Karpas-422 (cell line): ENCODE measurements around the gene TOR3A. TPM values are rescaled to one million over a fixed set of nuclear protein-coding genes. Genes with fewer than 3 reads are reported as not detected.
A peak's percentile ranks its signal among the peaks of the same experiment; 100 is the strongest.
"Not testable (repeated sequence)": the region's sequence is repeated elsewhere in the genome, so short reads cannot be mapped to it uniquely, and the experiment has no call there.

ENCODE experiments used
- DNase-seq: peaks from one replicate; pipeline ENCODE4 v3.0.0-alpha.2; 2015
- H2AFZ ChIP-seq: fragments of 200-600 bp; sonication (generic); 2 replicates; pipeline ENCODE4 v1.6.1; 2014; ENCODE audit warnings: antibody characterized with exemption, low read length, mixed read lengths
- H3K27ac ChIP-seq: fragments of 200-600 bp; sonication (generic); 2 replicates; pipeline ENCODE4 v1.5.1; 2014; ENCODE audit warnings: mild to moderate bottlenecking, low read length, moderate library complexity
- H3K27me3 ChIP-seq: fragments of 200-600 bp; sonication (generic); 2 replicates; pipeline ENCODE4 v1.6.1; 2014; ENCODE audit warnings: low read length, mixed read lengths
- H3K36me3 ChIP-seq: fragments of 200-600 bp; sonication (generic); 2 replicates; pipeline ENCODE4 v1.6.1; 2014; ENCODE audit warnings: low read length, mixed read lengths; ENCODE audit not compliant: insufficient read depth
- H3K4me1 ChIP-seq: fragments of 200-600 bp; sonication (generic); 2 replicates; pipeline ENCODE4 v1.6.1; 2014; ENCODE audit warnings: mild to moderate bottlenecking, low read length, mixed read lengths
- H3K4me2 ChIP-seq: fragments of 200-600 bp; sonication (generic); 2 replicates; pipeline ENCODE4 v1.6.1; 2014; ENCODE audit warnings: low read length, low read depth, mild to moderate bottlenecking; ENCODE audit not compliant: poor library complexity, severe bottlenecking
- H3K4me3 ChIP-seq: fragments of 200-600 bp; sonication (generic); 2 replicates; pipeline ENCODE4 v1.5.1; 2014; ENCODE audit warnings: mild to moderate bottlenecking, antibody characterized with exemption, low read length, mixed read lengths
- H3K79me2 ChIP-seq: fragments of 200-600 bp; sonication (generic); 2 replicates; pipeline ENCODE4 v1.6.1; 2014; ENCODE audit warnings: mild to moderate bottlenecking, low read length, mixed read lengths
- H3K9ac ChIP-seq: fragments of 200-600 bp; sonication (generic); 2 replicates; pipeline ENCODE4 v1.6.0; 2014; ENCODE audit warnings: low read length
- H3K9me2 ChIP-seq: fragments of 200-600 bp; sonication (generic), shearing (Covaris generic); replicated peaks from 2 replicates; pipeline ENCODE4 v1.6.0; 2014; ENCODE audit warnings: mild to moderate bottlenecking, low read length, moderate library complexity; ENCODE audit not compliant: insufficient read depth
- H3K9me3 ChIP-seq: fragments of 300-700, 200-600 bp; sonication (generic); 2 replicates; pipeline ENCODE4 v1.6.1; 2014; ENCODE audit warnings: low read length, mixed read lengths
- H4K20me1 ChIP-seq: fragments of 200-600 bp; sonication (generic); 2 replicates; pipeline ENCODE4 v1.6.1; 2014; ENCODE audit warnings: mild to moderate bottlenecking, antibody characterized with exemption, low read length, low read depth; ENCODE audit not compliant: insufficient read depth
- total RNA-seq: library from RNA; depleted of rRNA; stranded (reverse); fragments of >200 nt; shearing (Covaris generic); gene quantifications from 2 replicates; pipeline ENCODE4 v1.2.3, GENCODE V29; 2014; ENCODE audit warnings: low replicate concordance; rRNA removed

The TOR3A gene
- 83.1 and 130 TPM in 2 replicates for total RNA-seq

- peaks cover 48% of the 10 kb centered on the region for H3K4me1 ChIP-seq
- H3K9me2 ChIP-seq, result no peaks in the 10 kb centered on the region
- peaks cover 13% of the 10 kb centered on the region for H3K36me3 ChIP-seq
- H4K20me1 ChIP-seq, result peaks cover 3% of the 10 kb centered on the region; the same call in 1 of the 2 replicates
- no peaks in the 10 kb centered on the region for H3K27me3 ChIP-seq
- peak within 1 kb of the TSS; percentile 99 for H3K9ac ChIP-seq
- peaks cover 38% of the 10 kb centered on the region for H3K79me2 ChIP-seq
- H3K4me3 ChIP-seq, result peak within 1 kb of the TSS; percentile 94
- H2AFZ ChIP-seq, result no peak within 1 kb of the TSS; the same call in 1 of the 2 replicates
- no peaks in the 10 kb centered on the region for H3K9me3 ChIP-seq
- peak within 1 kb of the TSS; percentile 91 for H3K27ac ChIP-seq
- DNase-seq, result peak; percentile 97
- H3K4me2 ChIP-seq, result peak within 1 kb of the TSS; percentile 92
These were observed at the start of gene TOR3A for GRCh38 chr1:179081687-179082332. TSS of gene TOR3A (plus strand) at chr1:179082070. CDS start at chr1:179082129, 59 bp downstream.

DNA sequence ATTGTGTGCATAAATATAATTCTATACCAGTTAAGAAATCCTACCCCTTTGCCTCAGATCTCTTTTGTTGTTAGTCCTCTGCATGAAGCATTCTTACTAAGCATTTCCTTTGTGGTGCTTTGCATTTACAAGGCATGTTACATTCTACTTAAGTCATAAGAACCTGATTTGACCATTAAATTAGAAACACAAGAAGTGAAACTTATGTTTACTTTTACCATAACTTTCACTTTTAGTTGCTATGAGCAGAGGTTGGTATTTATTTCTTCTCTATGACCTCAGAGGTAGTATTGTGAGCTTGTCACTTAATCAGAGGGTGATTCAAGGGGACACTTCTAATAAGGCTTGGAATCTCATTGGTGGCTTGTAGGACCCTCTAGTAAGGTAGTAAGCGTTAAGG is 47.1 kb upstream of the TOR3A start:
- peak overlapping the region; percentile 57 for H3K4me2 ChIP-seq
- no peaks in the 10 kb centered on the region for H3K36me3 ChIP-seq
- peak overlapping the region; percentile 68 for H3K27ac ChIP-seq

DNA sequence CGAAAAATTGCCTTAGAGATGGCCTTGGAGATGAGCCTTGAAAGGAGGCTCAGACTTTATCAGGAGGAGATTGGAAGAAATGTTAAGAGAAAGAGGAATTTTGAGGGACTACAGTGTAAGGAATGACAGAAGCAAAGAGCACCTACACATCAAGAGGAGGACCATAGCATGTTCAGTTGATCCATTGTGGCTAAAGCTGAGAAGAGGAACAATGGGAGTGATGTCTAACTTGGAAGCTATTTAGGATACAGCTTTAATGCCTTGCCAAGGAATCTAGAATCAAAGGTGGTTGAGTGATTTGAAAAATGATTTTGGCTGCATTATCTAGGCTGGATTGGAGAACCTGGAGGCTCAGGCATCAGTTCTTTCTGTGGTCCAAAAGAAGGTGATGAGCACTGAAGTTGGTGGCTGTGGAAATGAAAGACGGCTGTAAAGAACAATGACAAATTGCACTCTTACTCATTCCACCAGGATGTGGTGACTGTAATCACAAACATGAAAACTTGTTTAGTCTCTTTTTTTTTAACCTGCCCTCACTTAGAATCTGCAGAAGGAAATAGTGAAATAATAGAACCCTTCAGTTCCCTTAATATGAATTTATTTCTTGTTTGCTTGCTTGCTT is 44.9 kb upstream of the TOR3A start:
- Histone ChIP-seq H3K27ac (peak overlapping the region; percentile 68; the same call in 1 of the 2 replicates), H3K9ac (no peak overlapping the region), H3K4me3 (no peak overlapping the region), H3K27me3 (no peaks in the 10 kb centered on the region), H3K36me3 (no peaks in the 10 kb centered on the region), H3K4me2 (no peak overlapping the region), H3K9me2 (no peaks in the 10 kb centered on the region), H4K20me1 (no peaks in the 10 kb centered on the region), H3K4me1 (peaks cover 60% of the 10 kb centered on the region), H2AFZ (no peak overlapping the region), H3K79me2 (peaks cover 84% of the 10 kb centered on the region), H3K9me3 (no peaks in the 10 kb centered on the region)
- DNase-seq, result no peak

More for the DNA sequence above, 47.1 kb upstream of the TOR3A start:
- peak; percentile 68 for DNase-seq
- H4K20me1 ChIP-seq, result no peaks in the 10 kb centered on the region
- H3K9me3 ChIP-seq, result no peaks in the 10 kb centered on the region
- H2AFZ ChIP-seq, result no peak overlapping the region
- H3K9ac ChIP-seq, result peak overlapping the region; percentile 51
- peaks cover 83% of the 10 kb centered on the region for H3K4me1 ChIP-seq
- peak overlapping the region; percentile 32; the same call in 1 of the 2 replicates for H3K4me3 ChIP-seq
- H3K9me2 ChIP-seq, result no peaks in the 10 kb centered on the region
- no peaks in the 10 kb centered on the region for H3K27me3 ChIP-seq
- H3K79me2 ChIP-seq, result peaks cover 98% of the 10 kb centered on the region

- Histone ChIP-seq H3K4me2 (no peak overlapping the region), H3K36me3 (peaks cover 3% of the 10 kb centered on the region; the same call in 1 of the 2 replicates), H3K9me2 (no peaks in the 10 kb centered on the region), H3K27me3 (no peaks in the 10 kb centered on the region), H3K4me3 (no peak overlapping the region), H3K9me3 (no peaks in the 10 kb centered on the region), H3K9ac (no peak overlapping the region), H2AFZ (no peak overlapping the region), H3K4me1 (peaks cover 43% of the 10 kb centered on the region), H3K27ac (peak overlapping the region; percentile 52), H4K20me1 (no peaks in the 10 kb centered on the region), H3K79me2 (peaks cover 84% of the 10 kb centered on the region)
- peak; percentile 39 for DNase-seq
These were observed 43.2 kb upstream of the TOR3A start for GRCh38 chr1:179038528-179039281.

DNA sequence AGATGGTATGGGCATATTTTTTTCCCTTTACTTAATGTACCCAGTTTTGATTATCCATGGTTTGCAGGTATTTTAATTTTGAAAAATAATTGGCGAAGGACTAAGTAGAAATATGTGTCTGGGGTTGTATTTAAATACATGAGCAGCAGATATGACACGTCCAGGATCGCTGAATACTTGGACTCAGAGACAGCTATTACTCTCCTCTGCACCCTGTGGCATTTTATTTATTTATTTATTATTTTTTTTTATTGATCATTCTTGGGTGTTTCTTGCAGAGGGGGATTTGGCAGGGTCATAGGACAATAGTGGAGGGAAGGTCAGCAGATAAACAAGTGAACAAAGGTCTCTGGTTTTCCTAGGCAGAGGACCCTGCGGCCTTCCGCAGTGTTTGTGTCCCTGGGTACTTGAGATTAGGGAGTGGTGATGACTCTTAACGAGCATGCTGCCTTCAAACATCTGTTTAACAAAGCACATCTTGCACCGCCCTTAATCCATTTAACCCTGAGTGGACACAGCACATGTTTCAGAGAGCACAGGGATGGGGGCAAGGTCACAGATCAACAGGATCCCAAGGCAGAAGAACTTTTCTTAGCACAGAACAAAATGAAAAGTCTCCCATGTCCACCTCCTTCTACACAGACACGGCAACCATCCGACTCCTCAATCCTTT is 42.2 kb upstream of the TOR3A start:
- H3K27me3 ChIP-seq, H3K4me3 ChIP-seq, H3K4me2 ChIP-seq, H3K27ac ChIP-seq, DNase-seq, H3K9me2 ChIP-seq, H2AFZ ChIP-seq, H3K36me3 ChIP-seq, H3K9me3 ChIP-seq, H4K20me1 ChIP-seq, H3K9ac ChIP-seq: not testable (repeated sequence)
- Histone ChIP-seq H3K79me2 (peaks cover 84% of the 10 kb centered on the region), H3K4me1 (peaks cover 34% of the 10 kb centered on the region)

GRCh38 chr1:179040175-179040551 is 41.7 kb upstream of the TOR3A start:
- H3K9ac ChIP-seq, H3K9me2 ChIP-seq, H3K4me3 ChIP-seq, H2AFZ ChIP-seq, H3K36me3 ChIP-seq, H3K27me3 ChIP-seq, H3K27ac ChIP-seq, H3K4me2 ChIP-seq, H4K20me1 ChIP-seq, DNase-seq, H3K9me3 ChIP-seq: not testable (repeated sequence)
- Histone ChIP-seq H3K4me1 (peaks cover 28% of the 10 kb centered on the region), H3K79me2 (peaks cover 84% of the 10 kb centered on the region)

- H3K9ac ChIP-seq, result no peak overlapping the region
- peaks cover 77% of the 10 kb centered on the region for H3K79me2 ChIP-seq
These were observed 39.8 kb upstream of the TOR3A start for GRCh38 chr1:179042087-179042486.

More at GRCh38 chr1:179042087-179042486, 39.8 kb upstream of the TOR3A start:
- H3K4me1 ChIP-seq, result peaks cover 12% of the 10 kb centered on the region
- DNase-seq, result peak; percentile 25
- H4K20me1 ChIP-seq, result no peaks in the 10 kb centered on the region
- no peaks in the 10 kb centered on the region for H3K27me3 ChIP-seq
- no peak overlapping the region for H3K4me2 ChIP-seq
- no peak overlapping the region for H2AFZ ChIP-seq
- H3K9me2 ChIP-seq, result no peaks in the 10 kb centered on the region
- H3K4me3 ChIP-seq, result no peak overlapping the region
- H3K9me3 ChIP-seq, result no peaks in the 10 kb centered on the region
- peaks cover 5% of the 10 kb centered on the region; the same call in 1 of the 2 replicates for H3K36me3 ChIP-seq
- H3K27ac ChIP-seq, result no peak overlapping the region
